Subcutaneous adipose tissue (tissue), 4 donors: ENCODE results near the gene BRI3. TPM values are rescaled to one million over a fixed set of nuclear protein-coding genes. Genes with fewer than 3 reads are reported as not detected.

Experiments used
- total RNA-seq, 4 donors: library from RNA; depleted of rRNA; stranded (reverse); fragments of >200 nt; gene quantifications; one replicate each; pipeline ENCODE4 v1.1.0, GENCODE V29; 2016
- TF ChIP-seq, protein P1 (sequence below): fragments of 450-650 bp; IDR thresholded peaks from one replicate; pipeline ENCODE4 v1.5.1; 2016; ENCODE audit warnings: low read depth, mild to moderate bottlenecking, control low read depth, antibody characterized with exemption, moderate library complexity

Gene BRI3
- total RNA-seq, 4 donors from 2014 or later: 69.3 to 106 (median 82.5) TPM

DNA sequence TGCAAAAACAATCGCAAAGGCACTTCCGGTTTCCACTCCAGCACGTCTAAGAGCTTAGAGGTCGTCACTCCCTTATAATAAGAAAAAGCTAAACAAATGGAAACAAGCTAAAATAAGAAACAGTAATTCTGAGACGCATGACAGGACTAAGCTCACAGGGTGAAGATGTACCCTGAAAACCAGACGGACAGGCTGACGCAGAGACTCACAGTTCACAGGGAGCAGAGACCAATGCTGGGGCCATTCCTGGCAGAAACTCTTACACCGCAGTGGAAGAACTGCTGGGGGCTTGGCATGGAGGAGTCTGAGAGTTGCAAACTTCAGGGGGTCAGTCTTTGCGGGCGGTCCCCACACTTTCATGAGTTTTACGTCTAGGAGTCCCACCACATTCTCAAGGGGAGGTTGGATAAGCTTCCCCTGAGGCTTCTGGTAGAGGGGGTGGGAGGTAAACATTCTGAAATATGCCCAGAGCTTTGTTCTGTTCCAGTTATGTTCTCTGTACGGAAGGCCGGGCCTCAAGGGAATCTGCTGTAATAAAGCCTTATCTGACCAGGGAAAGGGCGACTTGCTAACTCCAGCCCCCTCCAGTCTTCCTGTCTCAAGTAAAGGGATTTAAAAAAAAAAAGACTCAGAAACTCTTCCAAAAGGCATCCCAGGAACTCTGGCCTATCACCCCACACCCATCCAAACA lies 47.8 kb downstream of the BRI3 start:
- TF ChIP-seq, protein P1, sequence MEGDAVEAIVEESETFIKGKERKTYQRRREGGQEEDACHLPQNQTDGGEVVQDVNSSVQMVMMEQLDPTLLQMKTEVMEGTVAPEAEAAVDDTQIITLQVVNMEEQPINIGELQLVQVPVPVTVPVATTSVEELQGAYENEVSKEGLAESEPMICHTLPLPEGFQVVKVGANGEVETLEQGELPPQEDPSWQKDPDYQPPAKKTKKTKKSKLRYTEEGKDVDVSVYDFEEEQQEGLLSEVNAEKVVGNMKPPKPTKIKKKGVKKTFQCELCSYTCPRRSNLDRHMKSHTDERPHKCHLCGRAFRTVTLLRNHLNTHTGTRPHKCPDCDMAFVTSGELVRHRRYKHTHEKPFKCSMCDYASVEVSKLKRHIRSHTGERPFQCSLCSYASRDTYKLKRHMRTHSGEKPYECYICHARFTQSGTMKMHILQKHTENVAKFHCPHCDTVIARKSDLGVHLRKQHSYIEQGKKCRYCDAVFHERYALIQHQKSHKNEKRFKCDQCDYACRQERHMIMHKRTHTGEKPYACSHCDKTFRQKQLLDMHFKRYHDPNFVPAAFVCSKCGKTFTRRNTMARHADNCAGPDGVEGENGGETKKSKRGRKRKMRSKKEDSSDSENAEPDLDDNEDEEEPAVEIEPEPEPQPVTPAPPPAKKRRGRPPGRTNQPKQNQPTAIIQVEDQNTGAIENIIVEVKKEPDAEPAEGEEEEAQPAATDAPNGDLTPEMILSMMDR: no peak

- TF ChIP-seq, protein P1: no peak
Measured at GRCh38 chr7:98329791-98330373, 48.4 kb downstream of the BRI3 start.

- TF ChIP-seq, protein P1: no peak
Measured at GRCh38 chr7:98330926-98331529, 49.5 kb downstream of the BRI3 start.

DNA sequence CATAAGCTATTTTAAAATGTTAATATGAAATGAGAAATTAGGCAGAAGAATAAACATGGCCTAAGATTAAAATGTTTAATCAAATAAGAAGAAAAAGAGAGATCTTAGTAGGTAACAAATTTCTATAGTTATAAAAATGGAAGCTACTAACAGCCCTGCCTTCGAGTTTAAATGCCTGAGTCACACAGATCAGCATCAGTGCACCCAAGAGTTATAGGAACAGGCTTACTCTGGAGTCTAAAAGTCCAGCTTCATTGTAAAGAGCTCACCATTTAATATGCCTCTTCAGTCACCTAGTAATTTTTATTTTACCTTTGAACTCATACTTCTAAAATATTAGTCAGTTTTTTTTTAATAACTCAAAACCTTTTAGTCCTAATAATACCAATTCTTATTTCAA lies 52.6 kb downstream of the BRI3 start:
- TF ChIP-seq, protein P1: no peak

DNA sequence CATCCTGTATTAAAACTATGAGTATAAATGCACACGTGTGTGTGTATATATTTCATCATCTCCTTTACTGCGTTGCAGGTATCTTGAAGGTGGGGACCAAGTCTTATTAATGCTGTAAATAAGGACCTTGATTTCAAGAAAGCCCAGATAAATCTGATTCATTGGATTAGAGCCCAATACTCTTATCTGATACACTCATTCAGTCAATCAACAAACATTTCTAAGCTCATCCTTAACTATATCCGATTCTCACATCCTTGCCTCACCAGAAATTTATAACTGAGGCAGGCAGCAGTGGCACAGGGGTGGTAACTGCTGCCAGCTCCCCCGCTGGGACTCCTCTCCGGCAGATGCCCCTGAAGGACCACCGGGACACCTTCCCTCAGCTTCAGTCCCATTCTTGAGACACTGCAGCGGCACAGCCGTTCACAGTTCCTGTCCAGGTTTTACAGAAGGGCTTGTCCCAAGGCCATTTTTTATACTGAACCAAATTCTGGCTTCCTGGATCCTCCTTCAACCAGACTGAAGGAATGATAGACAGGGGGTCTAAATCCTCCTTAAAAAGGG lies 54.0 kb downstream of the BRI3 start:
- TF ChIP-seq, protein P1: no peak

DNA sequence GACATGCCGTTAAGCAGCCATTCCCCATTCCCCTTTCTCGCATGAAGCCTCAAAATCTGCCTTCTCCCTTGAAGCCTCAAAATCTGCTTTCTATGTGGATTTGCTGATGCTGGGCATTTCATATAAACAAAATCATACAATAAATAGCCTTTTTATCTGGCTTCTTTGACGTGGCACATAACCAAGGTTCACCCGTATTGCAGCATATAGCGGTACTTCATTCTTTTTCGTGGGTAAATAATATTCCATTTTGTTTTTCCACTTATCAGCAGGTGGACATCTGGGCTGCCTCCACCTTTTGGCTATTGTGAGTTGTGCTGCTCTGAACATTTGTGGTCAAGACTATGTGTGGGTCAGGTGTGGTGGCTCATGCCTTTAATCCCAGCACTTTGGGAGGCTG lies 57.0 kb downstream of the BRI3 start:
- TF ChIP-seq, protein P1: no peak

DNA sequence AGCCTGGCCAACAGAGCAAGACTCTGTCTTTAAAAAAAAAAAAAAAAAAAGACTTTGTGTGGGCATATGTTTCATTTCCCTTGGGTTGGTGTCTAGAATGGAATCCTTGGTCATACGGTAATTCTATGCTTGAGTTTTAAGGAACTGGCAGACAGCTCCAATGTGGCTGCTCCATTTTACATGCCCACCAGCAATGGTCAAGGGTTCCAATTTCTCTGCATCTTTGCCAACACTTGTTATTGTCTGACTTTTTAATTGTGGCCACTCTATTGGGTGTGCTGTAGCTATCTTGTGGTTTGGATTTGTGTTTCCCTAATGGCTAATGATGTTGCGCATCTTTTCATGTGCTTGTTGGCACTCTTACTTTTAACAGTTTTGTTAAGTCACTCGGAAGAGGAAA lies 57.6 kb downstream of the BRI3 start:
- TF ChIP-seq, protein P1: no peak
